ENCODE measurements around the gene FAM227B. TPM values are rescaled to one million over a fixed set of nuclear protein-coding genes. Genes with fewer than 3 reads are reported as not detected.

Gene FAM227B
- total RNA-seq, 1 donor from 2014 or later: 8.0 TPM

- Mint-ChIP-seq H3K36me3 (peaks cover 44% of the 10 kb centered on the region), H3K4me3 (no peak overlapping the region), H3K27ac (no peak overlapping the region), H3K27me3 (ENCODE audit: low read depth) (no peaks in the 10 kb centered on the region), H3K9me3 (peaks cover 19% of the 10 kb centered on the region), H3K4me1 (peaks cover 8% of the 10 kb centered on the region)
- DNase-seq (ENCODE audit: low spot score in 2 of 2, unreplicated experiment in 2 of 2): no peak
- no peak for TF ChIP-seq CTCF (IDR thresholded peaks at IDR 0.05; ENCODE audit: unreplicated experiment)
Measured at GRCh38 chr15:49293941-49294340, 326.7 kb downstream of the FAM227B start.

GRCh38 chr15:49290191-49290590, 330.4 kb downstream of the FAM227B start:
- Mint-ChIP-seq H3K4me1 (peaks cover 23% of the 10 kb centered on the region), H3K27me3 (ENCODE audit: low read depth) (no peaks in the 10 kb centered on the region), H3K9me3 (no peaks in the 10 kb centered on the region), H3K4me3 (no peak overlapping the region), H3K27ac (no peak overlapping the region), H3K36me3 (peaks cover 32% of the 10 kb centered on the region)
- no peak for DNase-seq (ENCODE audit: low spot score in 2 of 2, unreplicated experiment in 2 of 2)
- no peak for TF ChIP-seq CTCF (IDR thresholded peaks at IDR 0.05; ENCODE audit: unreplicated experiment)

- H3K9me3 Mint-ChIP-seq: no peaks in the 10 kb centered on the region
- H3K27ac Mint-ChIP-seq: no peak overlapping the region
- DNase-seq (ENCODE audit: low spot score in 2 of 2, unreplicated experiment in 2 of 2): no peak
- no peak for TF ChIP-seq CTCF (IDR thresholded peaks at IDR 0.05; ENCODE audit: unreplicated experiment)
- H3K36me3 Mint-ChIP-seq: peaks cover 42% of the 10 kb centered on the region
- no peak overlapping the region for H3K4me3 Mint-ChIP-seq
- H3K4me1 Mint-ChIP-seq: peaks cover 23% of the 10 kb centered on the region
- H3K27me3 Mint-ChIP-seq (ENCODE audit: low read depth): no peaks in the 10 kb centered on the region
Measured at GRCh38 chr15:49288391-49288790, 332.2 kb downstream of the FAM227B start.

- H3K36me3 Mint-ChIP-seq: peaks cover 42% of the 10 kb centered on the region
- H3K4me1 Mint-ChIP-seq: peaks cover 23% of the 10 kb centered on the region
- no peaks in the 10 kb centered on the region for H3K27me3 Mint-ChIP-seq (ENCODE audit: low read depth)
- no peak for DNase-seq (ENCODE audit: low spot score in 2 of 2, unreplicated experiment in 2 of 2)
- H3K4me3 Mint-ChIP-seq: no peak overlapping the region
- peak overlapping the region; percentile 19 for H3K27ac Mint-ChIP-seq
- H3K9me3 Mint-ChIP-seq: no peaks in the 10 kb centered on the region
- TF ChIP-seq CTCF (IDR thresholded peaks at IDR 0.05; ENCODE audit: unreplicated experiment): no peak
Measured at GRCh38 chr15:49287481-49287880, 333.1 kb downstream of the FAM227B start.

- no peaks in the 10 kb centered on the region for H3K27me3 Mint-ChIP-seq (ENCODE audit: low read depth)
- DNase-seq (ENCODE audit: low spot score in 2 of 2, unreplicated experiment in 2 of 2): no peak
- no peak for TF ChIP-seq CTCF (IDR thresholded peaks at IDR 0.05; ENCODE audit: unreplicated experiment)
- H3K4me3 Mint-ChIP-seq: no peak overlapping the region
- no peaks in the 10 kb centered on the region for H3K9me3 Mint-ChIP-seq
- H3K27ac Mint-ChIP-seq: no peak overlapping the region
- H3K4me1 Mint-ChIP-seq: peaks cover 23% of the 10 kb centered on the region
- H3K36me3 Mint-ChIP-seq: peaks cover 45% of the 10 kb centered on the region
Measured at GRCh38 chr15:49286649-49287404, 333.8 kb downstream of the FAM227B start.
